Left lung (tissue), 10 donors: ENCODE results near the gene FNDC3B. TPM values are rescaled to one million over a fixed set of nuclear protein-coding genes. Genes with fewer than 3 reads are reported as not detected.

ENCODE experiments used
- ATAC-seq: fragments of 200-7000 bp; cut with Tn5 transposase; one replicate; pipeline ENCODE4 v1.9.1; 2020; ENCODE audit warnings: moderate library complexity
- DNase-seq, 4 donors: peaks; one replicate each; pipeline ENCODE4 v3.0.0-alpha.2; 2013 to 2020
- H3K27ac ChIP-seq, 2 donors: fragments of 200-600 bp; sonication (generic) in 1 of 2; one replicate each; pipeline versions ENCODE4 v1.5.0 to v1.8.0; 2020 to 2021
- H3K27me3 ChIP-seq, 2 donors: fragments of 200-600 bp; sonication (generic) in 1 of 2; one replicate each; pipeline versions ENCODE4 v1.5.0 to v1.8.0; 2020 to 2021
- H3K36me3 ChIP-seq, 2 donors: fragments of 200-600 bp; sonication (generic) in 1 of 2; one replicate each; pipeline versions ENCODE4 v1.5.0 to v1.8.0; 2020 to 2021
- H3K4me1 ChIP-seq, 2 donors: fragments of 200-600 bp; one replicate each; pipeline ENCODE4 v1.8.0; 2021
- H3K4me3 ChIP-seq, 2 donors: fragments of 200-600 bp; sonication (generic) in 1 of 2; one replicate each; pipeline versions ENCODE4 v1.5.0 to v1.8.0; 2020 to 2021; ENCODE audit warnings: mild to moderate bottlenecking in 1 of 2
- H3K9me3 ChIP-seq, 2 donors: fragments of 200-600 bp; sonication (generic) in 1 of 2; one replicate each; pipeline versions ENCODE4 v1.5.0 to v1.8.0; 2020 to 2021
- intact Hi-C, 2 donors: fragments of 100-400 bp; cut with DNase I; formaldehyde crosslinking; loops; one replicate each; pipeline versions ENCODE4 v1.11.2 to v1.14.2; 2022
- polyA plus RNA-seq, 6 donors: library from polyadenylated mRNA; unstranded; fragments of 120-200 nt; gene quantifications; one replicate each; pipeline ENCODE4 v1.2.1, GENCODE V29; 2013; ENCODE audit not compliant: insufficient read length in 6 of 6
- total RNA-seq, 2 donors: library from RNA; stranded (reverse); fragmentation: NEBNext Ultra II Directional; extraction: Animal tissue kit (Norgen Biotek cat#: 25700); gene quantifications; one replicate each; pipeline ENCODE4 v1.2.1, GENCODE V29; 2021
- TF ChIP-seq, protein P1 (sequence below), 2 donors: fragments of 200-600 bp; sonication (generic) in 1 of 2; IDR thresholded peaks; one replicate each; pipeline versions ENCODE4 v1.5.0 to v1.8.0; 2021; ENCODE audit warnings: antibody characterized with exemption in 2 of 2
- donor health status: DM: no; HTN: yes; CAD: no.
- donor health status: DM: no; HTN: no; CAD: no.

The FNDC3B gene
- total and polyA plus RNA-seq, 8 donors = 35.2 to 185 (median 42.3) TPM

DNA sequence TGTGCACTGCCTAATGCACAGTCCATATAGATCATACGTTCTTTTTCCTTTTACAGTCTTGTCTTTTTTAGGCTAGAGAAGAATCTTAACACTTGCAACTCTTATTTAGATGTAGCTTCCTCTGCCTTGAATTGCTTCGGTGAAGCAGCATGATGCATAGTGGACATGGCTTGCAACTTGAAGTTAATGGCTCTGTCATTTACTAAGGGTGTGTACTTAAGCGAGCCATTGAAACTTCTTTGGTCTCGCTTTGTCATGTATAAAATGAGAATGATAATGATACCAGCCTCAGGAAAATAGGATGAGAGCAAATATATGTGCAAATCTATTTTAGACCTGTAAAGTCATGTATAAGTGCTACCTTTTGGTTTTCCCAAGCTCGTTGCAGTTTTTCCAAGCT lies 261.5 kb downstream of the FNDC3B start:
- no peaks in the 10 kb centered on the region for H3K9me3 ChIP-seq
- H3K4me1 ChIP-seq = no peaks in the 10 kb centered on the region
- TF ChIP-seq, protein P1, sequence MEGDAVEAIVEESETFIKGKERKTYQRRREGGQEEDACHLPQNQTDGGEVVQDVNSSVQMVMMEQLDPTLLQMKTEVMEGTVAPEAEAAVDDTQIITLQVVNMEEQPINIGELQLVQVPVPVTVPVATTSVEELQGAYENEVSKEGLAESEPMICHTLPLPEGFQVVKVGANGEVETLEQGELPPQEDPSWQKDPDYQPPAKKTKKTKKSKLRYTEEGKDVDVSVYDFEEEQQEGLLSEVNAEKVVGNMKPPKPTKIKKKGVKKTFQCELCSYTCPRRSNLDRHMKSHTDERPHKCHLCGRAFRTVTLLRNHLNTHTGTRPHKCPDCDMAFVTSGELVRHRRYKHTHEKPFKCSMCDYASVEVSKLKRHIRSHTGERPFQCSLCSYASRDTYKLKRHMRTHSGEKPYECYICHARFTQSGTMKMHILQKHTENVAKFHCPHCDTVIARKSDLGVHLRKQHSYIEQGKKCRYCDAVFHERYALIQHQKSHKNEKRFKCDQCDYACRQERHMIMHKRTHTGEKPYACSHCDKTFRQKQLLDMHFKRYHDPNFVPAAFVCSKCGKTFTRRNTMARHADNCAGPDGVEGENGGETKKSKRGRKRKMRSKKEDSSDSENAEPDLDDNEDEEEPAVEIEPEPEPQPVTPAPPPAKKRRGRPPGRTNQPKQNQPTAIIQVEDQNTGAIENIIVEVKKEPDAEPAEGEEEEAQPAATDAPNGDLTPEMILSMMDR (IDR thresholded peaks at IDR 0.05) = no peak
- DNase-seq (no peak), ATAC-seq (no peak)
- no peak overlapping the region for H3K27ac ChIP-seq
- H3K4me3 ChIP-seq = no peak overlapping the region
- no peaks in the 10 kb centered on the region for H3K27me3 ChIP-seq
- peaks cover 0 to 78% of the 10 kb centered on the region in 2 donors for H3K36me3 ChIP-seq
- intact Hi-C loops = no loop called here

DNA sequence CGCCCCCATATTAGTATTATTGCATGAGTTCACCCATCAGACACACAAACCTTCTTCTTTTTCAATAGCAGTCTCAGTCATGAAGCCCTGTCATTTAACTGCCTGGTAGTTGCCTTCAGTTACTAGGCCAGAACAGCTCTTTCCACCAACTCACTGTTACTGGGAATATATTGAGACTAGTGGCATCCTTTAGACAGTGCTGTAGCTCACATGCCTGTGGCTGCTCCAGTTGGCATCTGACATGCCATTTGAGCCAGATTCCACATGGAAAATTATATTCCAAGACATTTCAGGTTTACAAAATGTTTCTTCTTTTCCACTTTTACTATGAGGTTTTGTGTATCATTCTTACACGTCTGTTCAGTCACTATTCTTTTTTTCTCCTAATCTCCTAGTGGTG lies 262.8 kb downstream of the FNDC3B start:
- TF ChIP-seq, protein P1 (IDR thresholded peaks at IDR 0.05) = no peak
- ATAC-seq (no peak), DNase-seq (no peak)
- intact Hi-C loops = no loop called here
- Histone ChIP-seq H3K4me3 (no peak overlapping the region), H3K27me3 (no peaks in the 10 kb centered on the region), H3K4me1 (no peaks in the 10 kb centered on the region), H3K36me3 (peaks cover 0 to 72% of the 10 kb centered on the region in 2 donors), H3K27ac (no peak overlapping the region), H3K9me3 (no peaks in the 10 kb centered on the region)

DNA sequence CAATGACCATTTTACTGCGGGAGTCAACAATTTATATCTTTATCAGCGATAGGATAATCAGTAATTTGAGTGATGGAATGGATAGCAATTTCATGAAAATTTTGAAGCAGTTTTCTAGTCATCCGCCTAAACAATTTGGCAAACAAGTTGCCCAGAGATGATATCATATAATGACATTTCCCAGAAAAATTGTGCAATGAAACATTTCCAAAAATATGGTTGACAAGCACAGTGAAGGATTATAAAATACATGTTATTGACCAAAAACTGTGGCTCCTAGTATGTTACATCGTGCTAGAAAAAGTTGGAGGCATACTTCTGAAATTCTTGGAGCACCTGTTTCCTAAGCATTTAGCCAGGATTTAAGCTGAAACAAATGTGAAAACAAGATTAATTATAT lies 263.8 kb downstream of the FNDC3B start:
- H3K27me3 ChIP-seq = no peaks in the 10 kb centered on the region
- TF ChIP-seq, protein P1 (IDR thresholded peaks at IDR 0.05) = no peak
- no peak for ATAC-seq
- H3K27ac ChIP-seq = no peak overlapping the region
- intact Hi-C loops = no loop called here
- H3K4me3 ChIP-seq = no peak overlapping the region
- no peaks in the 10 kb centered on the region for H3K9me3 ChIP-seq
- DNase-seq = no peak
- H3K4me1 ChIP-seq = no peaks in the 10 kb centered on the region
- peaks cover 0 to 75% of the 10 kb centered on the region in 2 donors for H3K36me3 ChIP-seq

DNA sequence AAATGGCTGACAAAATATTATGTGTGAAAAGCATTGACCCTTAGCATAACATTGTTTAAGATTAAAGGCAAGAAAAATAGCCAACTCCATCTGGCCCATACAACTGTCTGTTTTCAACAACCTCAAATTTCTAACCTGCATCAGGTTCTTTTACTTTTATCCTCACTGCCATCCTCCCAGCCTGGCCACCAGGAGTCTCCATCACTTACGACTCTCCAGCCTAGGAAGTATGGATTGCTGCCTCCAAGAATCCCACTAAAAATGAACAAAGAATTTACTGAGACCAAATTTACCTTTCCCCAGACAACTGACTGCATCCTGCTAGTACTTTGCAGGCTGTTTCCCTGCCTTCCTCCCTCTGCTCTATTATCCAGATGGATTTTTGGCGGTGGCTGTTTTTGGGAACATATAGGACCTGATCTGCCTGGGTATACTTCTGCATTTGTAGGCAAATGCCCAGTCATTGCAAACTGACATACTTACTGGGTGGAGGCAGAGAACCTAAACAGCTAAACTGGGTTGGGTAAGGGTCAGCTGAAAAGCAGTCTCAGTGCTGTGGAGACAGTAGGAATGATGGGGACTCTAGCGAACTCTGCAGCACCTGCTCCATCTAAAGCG lies 264.7 kb downstream of the FNDC3B start:
- intact Hi-C loops = no loop called here
- Histone ChIP-seq H3K4me3 (no peak overlapping the region), H3K27ac (no peak overlapping the region), H3K9me3 (no peaks in the 10 kb centered on the region), H3K27me3 (no peaks in the 10 kb centered on the region), H3K4me1 (peaks cover 0 to under 1% of the 10 kb centered on the region in 2 donors), H3K36me3 (peaks cover 0 to 75% of the 10 kb centered on the region in 2 donors)
- no peak for ATAC-seq
- TF ChIP-seq, protein P1 (IDR thresholded peaks at IDR 0.05) = no peak
- DNase-seq = no peak

DNA sequence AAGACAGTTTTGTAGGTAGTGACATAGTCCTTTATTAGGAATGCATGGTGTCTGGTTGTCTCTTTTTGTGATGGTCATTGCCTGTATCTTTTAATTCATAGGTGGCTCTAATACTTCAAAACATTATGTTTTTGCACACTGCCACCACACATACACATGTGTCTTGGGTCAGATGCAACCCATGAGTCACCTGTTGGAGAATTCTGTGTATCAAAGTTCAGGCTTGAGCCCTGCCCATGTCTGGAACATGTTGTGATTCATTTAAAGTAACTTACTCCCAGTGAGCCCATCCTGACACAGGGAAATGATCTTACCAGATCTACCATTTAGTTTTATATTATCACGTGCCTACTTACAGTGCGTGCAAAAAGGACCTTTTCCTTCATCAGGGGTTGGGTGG lies 266.2 kb downstream of the FNDC3B start:
- Histone ChIP-seq H3K27me3 (no peaks in the 10 kb centered on the region), H3K36me3 (peaks cover 0 to 75% of the 10 kb centered on the region in 2 donors), H3K27ac (no peak overlapping the region), H3K4me1 (peaks cover 0 to 10% of the 10 kb centered on the region in 2 donors), H3K9me3 (no peaks in the 10 kb centered on the region), H3K4me3 (no peak overlapping the region)
- intact Hi-C loops = no loop called here
- TF ChIP-seq, protein P1 (IDR thresholded peaks at IDR 0.05) = no peak
- ATAC-seq (peak; percentile 52), DNase-seq (no peak)
